Fibroblast of the aortic adventitia (primary cell): ENCODE measurements around the gene UBE2QL1. TPM values are rescaled to one million over a fixed set of nuclear protein-coding genes. Genes with fewer than 3 reads are reported as not detected.

Experiments used
- DNase-seq: peaks from one replicate; pipeline ENCODE4 v3.0.0-alpha.2; 2010; ENCODE audit warnings: low read depth
- H3K4me3 ChIP-seq: 2 replicates; pipeline ENCODE4 v1.5.1; 2011; ENCODE audit warnings: low read depth, mild to moderate bottlenecking, control low read depth, low read length, moderate library complexity
- CTCF ChIP-seq: IDR thresholded peaks from 2 replicates; pipeline ENCODE4 v1.5.1; 2011; ENCODE audit warnings: mild to moderate bottlenecking, low read length, control low read depth, inconsistent platforms; ENCODE audit not compliant: insufficient read depth
- total RNA-seq: library from RNA; depleted of rRNA; stranded (reverse); fragments of >200 nt; gene quantifications from 2 replicates; pipeline ENCODE4 v1.2.3, GENCODE V29; 2012; ENCODE audit warnings: low replicate concordance

The UBE2QL1 gene
- total RNA-seq, 1 donor, result under 0.01 TPM

GRCh38 chr5:6435356-6435755 is 13.3 kb upstream of the UBE2QL1 start:
- H3K4me3 ChIP-seq, result no peak overlapping the region
- no peak for DNase-seq
- TF ChIP-seq CTCF, result peak; percentile 23

GRCh38 chr5:6436715-6437331 is 11.8 kb upstream of the UBE2QL1 start:
- no peak for DNase-seq
- TF ChIP-seq CTCF, result no peak
- no peak overlapping the region for H3K4me3 ChIP-seq

- TF ChIP-seq CTCF, result no peak
- no peak overlapping the region for H3K4me3 ChIP-seq
- DNase-seq, result no peak
Measured at GRCh38 chr5:6439588-6440550, 8.8 kb upstream of the UBE2QL1 start.

- DNase-seq, result no peak
- no peak overlapping the region for H3K4me3 ChIP-seq
- no peak for TF ChIP-seq CTCF
Measured at GRCh38 chr5:6442333-6442732, 6.3 kb upstream of the UBE2QL1 start.

GRCh38 chr5:6443326-6443725 is 5.3 kb upstream of the UBE2QL1 start:
- no peak for TF ChIP-seq CTCF
- no peak overlapping the region for H3K4me3 ChIP-seq
- DNase-seq, result no peak

- TF ChIP-seq CTCF, result no peak
- H3K4me3 ChIP-seq, result no peak overlapping the region
- DNase-seq, result no peak
Measured at GRCh38 chr5:6446042-6446441, 2.6 kb upstream of the UBE2QL1 start.
